Measurements from ENCODE around the gene RAB31. TPM values are rescaled to one million over a fixed set of nuclear protein-coding genes. Genes with fewer than 3 reads are reported as not detected.

The RAB31 gene
- total and polyA plus RNA-seq, 2 of the 13 experiments (the other 11 are each of a cell fraction or from before 2014, with no cell fraction given): 1.1 to 1.7 TPM

GRCh38 chr18:9869715-9870430, 161.8 kb downstream of the RAB31 start (continued):
- TF ChIP-seq ZNF281 (CRISPR knock-in tag; IDR thresholded peaks at IDR 0.05; ENCODE audit: borderline replicate concordance) (no peak; the same call in 1 of the 2 replicates), CBX2 (IDR thresholded peaks at IDR 0.05; ENCODE audit: low read depth, low read length) (no peak), CBX2 (CRISPR knock-in tag; IDR thresholded peaks at IDR 0.05; ENCODE audit: low read depth) (no peak), HMGA1 (CRISPR knock-in tag; conservative IDR thresholded peaks at IDR 0.05) (no peak), TAF15 (IDR thresholded peaks at IDR 0.05; ENCODE audit: low read depth, low read length, poor library complexity, severe bottlenecking) (no peak), NR1H2 (CRISPR knock-in tag; IDR thresholded peaks at IDR 0.05; ENCODE audit: borderline replicate concordance, low read depth) (no peak), ZNF850 (CRISPR knock-in tag; conservative IDR thresholded peaks at IDR 0.05) (no peak), ZBTB39 (CRISPR knock-in tag; IDR thresholded peaks at IDR 0.05) (no peak), PHF5A (CRISPR knock-in tag; IDR thresholded peaks at IDR 0.05; ENCODE audit: low read depth, unreplicated experiment) (no peak), FOSL1 (CRISPR knock-in tag; IDR thresholded peaks at IDR 0.05; ENCODE audit: borderline replicate concordance) (peak; percentile 93), NFYB (CRISPR knock-in tag; IDR thresholded peaks at IDR 0.05) (peak; percentile 10; the same call in 1 of the 2 replicates), ZFY (CRISPR knock-in tag; IDR thresholded peaks at IDR 0.05) (no peak), ZNF790 (CRISPR knock-in tag; IDR thresholded peaks at IDR 0.05; ENCODE audit: borderline replicate concordance) (no peak), PCBP2 (optimal IDR thresholded peaks at IDR 0.05; ENCODE audit: low read depth, low read length, poor library complexity, severe bottlenecking) (no peak), CSRNP1 (CRISPR knock-in tag; IDR thresholded peaks at IDR 0.05) (no peak), ZNF841 (CRISPR knock-in tag; IDR thresholded peaks at IDR 0.05; ENCODE audit: borderline replicate concordance) (no peak), ZNF563 (CRISPR knock-in tag; IDR thresholded peaks at IDR 0.05) (no peak), ZNF883 (CRISPR knock-in tag; IDR thresholded peaks at IDR 0.05; ENCODE audit: not compliant biosample characterization) (no peak), PBX2 (CRISPR knock-in tag; IDR thresholded peaks at IDR 0.05) (no peak), ZNF30 (CRISPR knock-in tag; IDR thresholded peaks at IDR 0.05) (no peak), KLF9 (CRISPR knock-in tag; IDR thresholded peaks at IDR 0.05; ENCODE audit: low read depth) (no peak)
